Breast epithelium (tissue), 4 donors: ENCODE measurements around the gene TPM2. TPM values are rescaled to one million over a fixed set of nuclear protein-coding genes. Genes with fewer than 3 reads are reported as not detected.

Experiments
- DNase-seq, 2 donors: peaks; one replicate each; pipeline ENCODE4 v3.0.0-alpha.2; 2019; ENCODE audit warnings: low spot score in 2 of 2
- H3K27ac ChIP-seq, 2 donors: fragments of 200-600 bp; sonication (generic) in 1 of 2; one replicate each; pipeline ENCODE4 v1.5.1; 2016 to 2019; ENCODE audit warnings: mild to moderate bottlenecking in 1 of 2
- H3K27me3 ChIP-seq, 2 donors: fragments of 200-600 bp; sonication (generic) in 1 of 2; one replicate each; pipeline versions ENCODE4 v1.5.1 to v1.6.0; 2017 to 2019; ENCODE audit warnings: control low read depth in 1 of 2, mild to moderate bottlenecking in 1 of 2
- H3K36me3 ChIP-seq: fragments of 200-600 bp; one replicate; pipeline ENCODE4 v1.5.1; 2019
- H3K4me1 ChIP-seq, 2 donors: fragments of 200-600 bp; sonication (generic); one replicate each; pipeline ENCODE4 v1.5.1; 2016 to 2019; ENCODE audit warnings: control low read depth in 1 of 2
- H3K4me3 ChIP-seq, 3 donors: fragments of 200-600 bp; sonication (generic); 1 replicate in 2 of 3; 2 replicates in 1 of 3; pipeline ENCODE4 v1.5.1; 2016 to 2019; ENCODE audit warnings: mild to moderate bottlenecking in 3 of 3, moderate library complexity in 2 of 3
- H3K9me3 ChIP-seq, 2 donors: fragments of 200-600 bp; sonication (generic) in 1 of 2; one replicate each; pipeline ENCODE4 v1.5.1; 2016 to 2019; ENCODE audit warnings: control low read depth in 1 of 2
- POLR2A ChIP-seq: fragments of 450-650 bp; IDR thresholded peaks from one replicate; pipeline ENCODE4 v1.6.1; 2016; ENCODE audit warnings: antibody characterized with exemption, mild to moderate bottlenecking, moderate library complexity
- POLR2AphosphoS5 ChIP-seq, 3 donors: sonication (generic); formaldehyde crosslinking; IDR thresholded peaks; one replicate each; pipeline ENCODE4 v1.6.1; 2017; ENCODE audit warnings: antibody characterized with exemption in 3 of 3
- intact Hi-C: fragments of 100-400 bp; cut with DNase I; formaldehyde crosslinking; loops from one replicate; pipeline ENCODE4 v1.15.1; 2023; ENCODE audit warnings: low total_unique reads
- total RNA-seq, 3 donors: library from RNA; depleted of rRNA; stranded (reverse); fragments of >200 nt; gene quantifications; one replicate each; pipeline ENCODE4 v1.1.0, GENCODE V29; 2016
- TF ChIP-seq, protein P1 (sequence below), 3 donors: fragments of 450-650 bp; IDR thresholded peaks; one replicate each; pipeline ENCODE4 v1.5.1; 2016 to 2017; ENCODE audit warnings: antibody characterized with exemption in 3 of 3, mild to moderate bottlenecking in 3 of 3, moderate library complexity in 3 of 3

The TPM2 gene
- total RNA-seq, 3 donors from 2014 or later, result 143 to 402 (median 258) TPM

DNA sequence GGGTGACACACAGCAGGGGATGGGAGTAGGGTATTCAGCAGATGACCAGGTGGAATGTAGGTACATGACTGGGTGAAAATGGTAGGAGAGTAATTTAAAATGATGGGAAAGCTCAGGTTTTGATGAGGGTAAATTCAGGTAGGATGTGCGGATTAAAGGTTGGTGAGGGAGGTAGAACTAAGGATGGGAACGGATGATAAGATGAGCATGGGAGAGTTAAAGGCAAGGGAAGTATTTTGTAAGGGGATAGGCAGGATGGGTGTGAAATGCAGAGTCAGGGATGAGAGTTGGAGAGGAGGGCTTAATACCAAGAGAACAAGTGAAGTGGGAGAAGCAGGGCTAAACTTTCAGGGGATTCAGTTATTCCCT lies 40.7 kb upstream of the TPM2 start:
- H3K27me3 ChIP-seq, result no peaks in the 10 kb centered on the region
- intact Hi-C loops, result no loop called here
- no peaks in the 10 kb centered on the region for H3K9me3 ChIP-seq
- H3K27ac ChIP-seq, result peak overlapping the region; percentile 98 to 99
- peaks cover 1% of the 10 kb centered on the region for H3K36me3 ChIP-seq
- peak overlapping the region; percentile 74 to 82 (median 79) for H3K4me3 ChIP-seq
- peaks cover 13 to 30% of the 10 kb centered on the region in 2 donors for H3K4me1 ChIP-seq
- TF ChIP-seq POLR2AphosphoS5 (IDR thresholded peaks at IDR 0.05) (no peak), POLR2A (no peak)
- TF ChIP-seq, protein P1, sequence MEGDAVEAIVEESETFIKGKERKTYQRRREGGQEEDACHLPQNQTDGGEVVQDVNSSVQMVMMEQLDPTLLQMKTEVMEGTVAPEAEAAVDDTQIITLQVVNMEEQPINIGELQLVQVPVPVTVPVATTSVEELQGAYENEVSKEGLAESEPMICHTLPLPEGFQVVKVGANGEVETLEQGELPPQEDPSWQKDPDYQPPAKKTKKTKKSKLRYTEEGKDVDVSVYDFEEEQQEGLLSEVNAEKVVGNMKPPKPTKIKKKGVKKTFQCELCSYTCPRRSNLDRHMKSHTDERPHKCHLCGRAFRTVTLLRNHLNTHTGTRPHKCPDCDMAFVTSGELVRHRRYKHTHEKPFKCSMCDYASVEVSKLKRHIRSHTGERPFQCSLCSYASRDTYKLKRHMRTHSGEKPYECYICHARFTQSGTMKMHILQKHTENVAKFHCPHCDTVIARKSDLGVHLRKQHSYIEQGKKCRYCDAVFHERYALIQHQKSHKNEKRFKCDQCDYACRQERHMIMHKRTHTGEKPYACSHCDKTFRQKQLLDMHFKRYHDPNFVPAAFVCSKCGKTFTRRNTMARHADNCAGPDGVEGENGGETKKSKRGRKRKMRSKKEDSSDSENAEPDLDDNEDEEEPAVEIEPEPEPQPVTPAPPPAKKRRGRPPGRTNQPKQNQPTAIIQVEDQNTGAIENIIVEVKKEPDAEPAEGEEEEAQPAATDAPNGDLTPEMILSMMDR (IDR thresholded peaks at IDR 0.05), result no peak
- no peak for DNase-seq

DNA sequence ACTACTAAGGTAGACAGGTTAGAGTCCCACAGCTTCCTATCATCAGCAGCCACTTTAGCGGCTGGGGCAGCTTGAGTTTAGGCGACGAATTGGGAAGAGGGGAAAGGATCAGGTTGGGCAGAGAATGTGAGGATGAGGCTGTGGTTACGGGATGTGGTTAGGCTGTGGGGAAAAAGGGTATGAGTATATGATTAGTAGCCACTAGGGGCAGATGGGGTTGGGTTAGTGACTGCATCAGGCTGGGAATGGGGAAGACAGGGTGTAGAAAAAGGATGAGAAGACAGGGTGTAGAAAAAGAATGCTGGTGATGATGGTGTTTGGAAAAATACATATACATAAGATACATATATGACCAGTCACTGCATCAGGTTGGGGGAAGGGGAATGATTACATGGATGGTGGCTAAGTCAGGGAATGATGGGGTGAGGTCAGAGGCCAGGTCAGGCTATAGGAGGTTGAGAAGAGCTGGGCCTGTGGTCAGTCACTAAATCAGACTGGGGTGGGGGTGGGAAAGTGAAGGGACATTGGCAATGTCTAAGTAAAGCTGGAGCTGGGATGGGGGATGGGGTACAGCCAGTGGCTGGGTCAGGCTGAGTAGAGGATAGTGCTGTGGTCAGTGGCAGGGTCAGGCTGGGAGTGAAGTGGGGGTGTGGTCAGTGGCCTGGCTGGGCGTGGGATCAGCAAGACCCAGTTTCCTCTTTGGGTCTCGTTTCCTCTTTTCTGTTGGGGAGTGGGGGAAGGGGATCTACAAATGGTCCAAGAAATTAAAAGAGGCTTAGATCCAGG lies 40.2 kb upstream of the TPM2 start:
- Histone ChIP-seq H3K27me3 (no peaks in the 10 kb centered on the region), H3K4me3 (peak overlapping the region; percentile 74 to 82 (median 79)), H3K9me3 (no peaks in the 10 kb centered on the region), H3K4me1 (peaks cover 13 to 30% of the 10 kb centered on the region in 2 donors), H3K36me3 (peaks cover 7% of the 10 kb centered on the region), H3K27ac (peak overlapping the region; percentile 98 to 99)
- intact Hi-C loops, result loop anchor here (1.0 kb wide), 1 partner anchor 34 kb away; no protein-coding TSS in a partner anchor
- TF ChIP-seq, protein P1 (IDR thresholded peaks at IDR 0.05), result peak; percentile 40 to 79 (median 52)
- TF ChIP-seq POLR2AphosphoS5 (IDR thresholded peaks at IDR 0.05) (peak in 1 of 3 donors; percentile 6), POLR2A (no peak)
- peak in 1 of 2 donors; percentile 62 for DNase-seq

DNA sequence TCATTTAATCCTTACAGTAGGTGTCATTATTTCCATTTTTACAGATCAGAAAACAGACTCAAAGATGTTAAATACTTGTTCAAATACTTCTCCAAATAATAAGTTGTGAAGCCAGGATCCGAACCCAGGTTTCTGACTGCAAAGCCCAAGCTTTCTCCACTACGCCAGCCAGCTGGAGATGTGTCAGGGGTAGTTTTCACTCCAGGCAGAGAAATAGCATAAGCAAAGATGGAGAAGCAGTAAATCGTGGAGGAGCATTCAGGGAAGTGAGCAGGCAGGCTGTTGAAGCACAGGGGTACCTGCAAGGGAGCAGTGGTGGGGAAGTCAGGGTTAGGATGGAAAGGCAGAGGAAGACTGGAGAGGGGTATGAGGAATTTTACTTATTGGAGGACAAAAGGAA lies 39.4 kb upstream of the TPM2 start:
- Histone ChIP-seq H3K36me3 (peaks cover 10% of the 10 kb centered on the region), H3K4me3 (peak overlapping the region; percentile 74 to 82 (median 79)), H3K27me3 (no peaks in the 10 kb centered on the region), H3K27ac (peak overlapping the region; percentile 98 to 99), H3K9me3 (no peaks in the 10 kb centered on the region), H3K4me1 (peaks cover 13 to 30% of the 10 kb centered on the region in 2 donors)
- intact Hi-C loops, result loop anchor here (1.0 kb wide), 1 partner anchor 33 kb away; no protein-coding TSS in a partner anchor
- TF ChIP-seq, protein P1 (IDR thresholded peaks at IDR 0.05), result no peak
- no peak for TF ChIP-seq POLR2AphosphoS5 (IDR thresholded peaks at IDR 0.05)
- TF ChIP-seq POLR2A, result no peak
- no peak for DNase-seq

DNA sequence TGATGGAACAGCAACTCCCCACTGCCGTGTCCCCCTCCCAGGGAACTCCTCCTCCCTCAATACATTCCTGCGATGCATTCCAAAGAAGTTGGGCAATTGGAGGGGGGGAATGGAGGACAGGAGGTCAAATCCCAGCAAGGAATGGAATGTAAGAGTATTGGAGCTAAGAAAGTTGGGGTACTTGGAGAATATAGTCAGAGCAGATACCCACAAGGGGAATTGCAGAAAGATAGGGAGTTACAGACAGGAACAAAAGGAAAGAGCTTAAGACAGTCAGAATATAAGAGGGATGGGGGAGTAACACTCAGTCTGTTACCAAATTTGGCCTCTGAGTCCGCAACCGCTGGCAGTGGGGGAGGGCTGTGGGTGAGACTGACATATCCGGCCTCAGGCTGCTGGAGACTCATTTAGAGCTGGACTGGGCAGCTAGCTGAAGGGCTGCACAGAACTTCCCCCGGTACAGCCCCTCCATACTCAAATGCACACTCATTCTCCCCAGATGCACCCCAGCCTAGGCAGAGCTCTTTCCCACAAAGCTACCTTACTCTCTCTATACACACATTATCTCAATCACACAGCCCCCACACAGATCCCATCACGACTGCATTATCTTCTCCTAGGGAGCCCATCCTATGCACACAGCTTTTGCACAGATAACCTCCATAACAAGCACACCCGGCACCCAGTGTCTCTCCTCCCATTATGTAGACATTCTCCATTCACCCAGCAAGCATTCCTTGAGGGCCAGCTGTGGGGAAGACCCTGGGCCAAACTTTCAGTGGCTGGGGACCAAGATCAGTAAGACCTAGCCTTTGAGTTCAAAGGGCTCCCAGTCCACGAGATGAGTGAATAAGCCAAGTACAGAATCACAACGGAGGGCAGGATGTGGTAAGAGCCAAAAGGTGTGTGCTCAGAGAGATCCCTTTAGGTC lies 38.6 kb upstream of the TPM2 start:
- peak overlapping the region; percentile 98 to 99 for H3K27ac ChIP-seq
- no peaks in the 10 kb centered on the region for H3K9me3 ChIP-seq
- intact Hi-C loops, result no loop called here
- TF ChIP-seq POLR2AphosphoS5 (IDR thresholded peaks at IDR 0.05), result peak; percentile 14 to 58 (median 39)
- TF ChIP-seq POLR2A, result no peak
- TF ChIP-seq, protein P1 (IDR thresholded peaks at IDR 0.05), result no peak
- H3K4me3 ChIP-seq, result peak overlapping the region; percentile 18 to 82 (median 74)
- DNase-seq, result peak in 1 of 2 donors; percentile 79
- peaks cover 10% of the 10 kb centered on the region for H3K36me3 ChIP-seq
- peaks cover 13 to 26% of the 10 kb centered on the region in 2 donors for H3K4me1 ChIP-seq
- no peaks in the 10 kb centered on the region for H3K27me3 ChIP-seq
